GM12891 (cell line): ENCODE data around the gene MBD3.

ENCODE experiments used
- POLR2A ChIP-seq: IDR thresholded peaks from 2 replicates; pipeline ENCODE4 v1.6.1; 2011; ENCODE audit warnings: low read depth, low read length, control low read depth
- POLR2AphosphoS5 ChIP-seq: IDR thresholded peaks from 2 replicates; pipeline ENCODE4 v1.6.1; 2011; ENCODE audit warnings: low read depth, low read length, control low read depth

- TF ChIP-seq POLR2A (no peak), POLR2AphosphoS5 (no peak)
These were observed 68.2 kb downstream of the MBD3 start for GRCh38 chr19:1524287-1524971.
